Measurements from ENCODE around the gene ARMC5. TPM values are rescaled to one million over a fixed set of nuclear protein-coding genes. Genes with fewer than 3 reads are reported as not detected.
"Not testable (repeated sequence)": the region's sequence is repeated elsewhere in the genome, so short reads cannot be mapped to it uniquely, and the experiment has no call there.

Gene ARMC5, protein sequence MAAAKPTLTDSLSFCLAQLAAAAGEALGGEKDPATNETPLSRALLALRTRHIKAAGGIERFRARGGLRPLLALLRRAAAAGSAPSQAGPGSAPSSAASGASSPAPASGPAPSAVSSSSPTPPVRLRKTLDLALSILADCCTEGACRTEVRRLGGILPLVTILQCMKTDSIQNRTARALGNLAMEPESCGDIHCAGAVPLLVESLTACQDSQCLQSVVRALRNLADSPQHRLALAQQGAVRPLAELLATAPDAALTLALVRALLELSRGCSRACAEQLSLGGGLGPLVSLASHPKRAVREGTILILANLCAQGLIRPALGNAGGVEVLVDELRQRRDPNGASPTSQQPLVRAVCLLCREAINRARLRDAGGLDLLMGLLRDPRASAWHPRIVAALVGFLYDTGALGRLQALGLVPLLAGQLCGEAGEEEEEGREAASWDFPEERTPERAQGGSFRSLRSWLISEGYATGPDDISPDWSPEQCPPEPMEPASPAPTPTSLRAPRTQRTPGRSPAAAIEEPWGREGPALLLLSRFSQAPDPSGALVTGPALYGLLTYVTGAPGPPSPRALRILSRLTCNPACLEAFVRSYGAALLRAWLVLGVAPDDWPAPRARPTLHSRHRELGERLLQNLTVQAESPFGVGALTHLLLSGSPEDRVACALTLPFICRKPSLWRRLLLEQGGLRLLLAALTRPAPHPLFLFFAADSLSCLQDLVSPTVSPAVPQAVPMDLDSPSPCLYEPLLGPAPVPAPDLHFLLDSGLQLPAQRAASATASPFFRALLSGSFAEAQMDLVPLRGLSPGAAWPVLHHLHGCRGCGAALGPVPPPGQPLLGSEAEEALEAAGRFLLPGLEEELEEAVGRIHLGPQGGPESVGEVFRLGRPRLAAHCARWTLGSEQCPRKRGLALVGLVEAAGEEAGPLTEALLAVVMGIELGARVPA
- 6.2 TPM for polyA plus RNA-seq (2013, experiment 1 of 2)
- 6.7 TPM for polyA plus RNA-seq (2013, experiment 2 of 2)

DNA sequence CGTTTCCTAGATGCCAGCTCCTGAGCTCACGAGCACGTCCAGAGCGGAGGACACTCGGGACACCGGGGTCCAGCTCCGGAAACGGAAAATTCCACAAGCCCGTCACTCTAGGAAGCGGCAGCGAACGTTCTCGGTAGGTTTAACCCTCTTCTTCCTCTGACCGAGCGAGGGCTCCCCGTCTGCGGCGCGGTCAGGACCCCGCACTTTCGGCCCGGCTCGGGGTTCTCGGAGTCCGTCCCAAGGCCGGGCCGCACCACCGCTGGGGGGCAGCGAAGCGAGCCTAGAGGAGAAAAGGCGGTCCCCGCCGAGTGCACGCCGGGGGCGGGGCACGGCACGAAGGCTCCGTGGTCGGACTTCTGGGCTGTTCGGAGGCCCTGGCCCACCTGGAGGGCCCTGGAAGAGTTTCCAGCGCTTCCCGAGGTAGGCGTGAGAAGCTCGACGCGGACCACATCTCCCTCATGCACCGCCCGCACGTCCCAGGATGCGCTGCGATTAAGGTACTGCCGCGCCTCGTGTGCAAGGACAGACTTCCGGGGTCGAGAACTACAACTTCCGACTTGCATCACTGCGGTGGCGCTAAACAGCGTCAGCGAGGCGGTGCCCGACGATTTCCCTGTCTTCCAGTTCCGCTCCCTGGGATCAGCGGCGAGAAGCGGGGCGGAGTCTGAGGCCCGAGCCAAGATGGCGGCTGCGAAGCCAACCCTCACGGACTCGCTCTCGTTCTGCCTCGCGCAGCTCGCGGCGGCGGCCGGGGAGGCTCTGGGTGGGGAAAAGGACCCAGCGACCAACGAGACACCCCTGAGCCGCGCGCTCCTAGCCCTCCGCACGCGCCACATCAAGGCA lies at the start of gene ARMC5:
Gene ARMC5, plus strand, starts transcription at position 658 of the 843 bp plus-strand sequence. Its CDS starts 24 bp downstream, at position 682.
- peaks cover 10% of the 10 kb centered on the region; the same call in 1 of the 2 replicates for H3K36me3 ChIP-seq (ENCODE audit: insufficient read depth, low read length)
- H3K4me3 ChIP-seq (ENCODE audit: low read length): peak within 1 kb of the TSS; percentile 89
- no peaks in the 10 kb centered on the region; the same call in 1 of the 2 replicates for H3K4me1 ChIP-seq (ENCODE audit: insufficient read depth, low read length)
- peak within 1 kb of the TSS; percentile 100 for H3K27ac ChIP-seq (ENCODE audit: low read depth, low read length)
- WGBS: under 1% methylated on average over 91 of the region's 91 CpGs
- no peaks in the 10 kb centered on the region for H3K9me3 ChIP-seq (ENCODE audit: insufficient read depth, low read depth, low read length)
- peak within 1 kb of the TSS; percentile 99 for H3K9ac ChIP-seq (ENCODE audit: low read depth, low read length)
- no peaks in the 10 kb centered on the region for H3K27me3 ChIP-seq (ENCODE audit: insufficient read depth, low read length)

DNA sequence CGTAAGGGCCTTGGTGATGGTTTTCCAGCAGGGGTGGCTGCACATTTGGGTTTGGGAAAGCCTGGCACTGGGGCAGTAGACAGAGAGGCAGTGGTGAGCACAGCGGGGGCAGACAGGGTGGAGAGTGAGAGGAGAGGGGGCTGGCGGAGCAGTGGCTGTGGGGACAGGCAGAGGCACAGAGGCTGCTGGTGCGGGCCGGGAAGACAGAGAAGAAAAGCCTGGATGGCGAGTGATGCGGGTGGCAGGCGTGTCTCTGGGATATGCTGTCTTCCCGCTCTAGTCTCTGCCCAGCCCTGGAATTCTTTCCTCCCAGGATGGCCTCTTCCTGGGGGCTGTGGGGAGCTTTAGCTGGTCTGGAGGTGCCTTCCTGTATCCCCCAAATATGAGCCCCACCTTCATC lies 49.2 kb upstream of the ARMC5 start:
- Histone ChIP-seq H3K36me3 (ENCODE audit: insufficient read depth, low read length) (no peaks in the 10 kb centered on the region), H3K4me1 (ENCODE audit: insufficient read depth, low read length) (no peaks in the 10 kb centered on the region), H3K9ac (ENCODE audit: low read depth, low read length) (no peak overlapping the region), H3K9me3 (ENCODE audit: insufficient read depth, low read depth, low read length) (no peaks in the 10 kb centered on the region), H3K27ac (ENCODE audit: low read depth, low read length) (no peak overlapping the region), H3K4me3 (ENCODE audit: low read length) (no peak overlapping the region), H3K27me3 (ENCODE audit: insufficient read depth, low read length) (no peaks in the 10 kb centered on the region)
- 88% methylated on average over 9 of the region's 9 CpGs for WGBS

GRCh38 chr16:31411024-31411844 lies 48.1 kb upstream of the ARMC5 start:
- H3K9me3 ChIP-seq (ENCODE audit: insufficient read depth, low read depth, low read length): no peaks in the 10 kb centered on the region
- no peak overlapping the region for H3K27ac ChIP-seq (ENCODE audit: low read depth, low read length)
- H3K36me3 ChIP-seq (ENCODE audit: insufficient read depth, low read length): no peaks in the 10 kb centered on the region
- H3K4me3 ChIP-seq (ENCODE audit: low read length): no peak overlapping the region
- H3K4me1 ChIP-seq (ENCODE audit: insufficient read depth, low read length): no peaks in the 10 kb centered on the region
- WGBS: 89% methylated on average over 22 of the region's 22 CpGs
- no peaks in the 10 kb centered on the region for H3K27me3 ChIP-seq (ENCODE audit: insufficient read depth, low read length)
- H3K9ac ChIP-seq (ENCODE audit: low read depth, low read length): no peak overlapping the region

DNA sequence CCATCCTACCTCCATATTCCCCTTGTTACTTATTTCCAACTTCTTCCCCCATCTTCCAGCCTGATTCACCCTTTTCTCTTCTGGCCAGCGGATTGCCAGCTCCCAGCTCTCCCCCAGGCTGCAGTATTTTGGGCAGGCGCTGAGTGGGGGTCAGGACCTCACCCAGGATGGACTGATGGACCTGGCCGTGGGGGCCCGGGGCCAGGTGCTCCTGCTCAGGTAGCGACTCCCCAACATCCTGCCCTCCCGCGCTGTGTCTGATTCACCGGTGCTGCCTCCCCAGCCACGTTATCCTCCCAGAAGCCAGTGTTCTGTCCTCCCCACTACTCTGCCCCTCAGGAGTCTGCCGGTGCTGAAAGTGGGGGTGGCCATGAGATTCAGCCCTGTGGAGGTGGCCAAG lies 46.6 kb upstream of the ARMC5 start:
- H3K27ac ChIP-seq (ENCODE audit: low read depth, low read length): no peak overlapping the region
- no peaks in the 10 kb centered on the region for H3K4me1 ChIP-seq (ENCODE audit: insufficient read depth, low read length)
- H3K27me3 ChIP-seq (ENCODE audit: insufficient read depth, low read length): no peaks in the 10 kb centered on the region
- no peak overlapping the region for H3K4me3 ChIP-seq (ENCODE audit: low read length)
- H3K36me3 ChIP-seq (ENCODE audit: insufficient read depth, low read length): no peaks in the 10 kb centered on the region
- no peaks in the 10 kb centered on the region for H3K9me3 ChIP-seq (ENCODE audit: insufficient read depth, low read depth, low read length)
- 92% methylated on average over 10 of the region's 10 CpGs for WGBS
- H3K9ac ChIP-seq (ENCODE audit: low read depth, low read length): no peak overlapping the region

DNA sequence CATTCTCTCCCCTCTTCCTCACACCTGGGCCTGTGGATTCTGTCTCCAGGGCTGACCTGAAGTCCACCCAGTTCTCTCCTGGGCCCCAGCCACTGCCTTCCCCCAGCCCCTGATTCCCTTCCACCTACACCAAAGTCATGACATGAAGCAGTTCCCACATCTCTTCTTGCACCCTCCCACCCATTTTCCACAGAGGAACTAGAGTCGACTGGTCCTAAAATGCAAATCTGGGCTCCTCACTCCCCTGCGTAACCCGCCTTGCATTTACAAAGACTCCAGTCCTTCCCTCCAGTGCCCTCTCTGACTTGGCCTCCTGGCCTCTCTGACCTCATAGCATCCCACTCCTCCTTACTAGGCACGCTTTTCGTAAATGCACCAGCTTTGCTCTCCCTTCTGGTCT lies 45.9 kb upstream of the ARMC5 start:
- 91% methylated on average over 5 of the region's 5 CpGs for WGBS
- no peaks in the 10 kb centered on the region for H3K27me3 ChIP-seq (ENCODE audit: insufficient read depth, low read length)

GRCh38 chr16:31413943-31414342 lies 45.4 kb upstream of the ARMC5 start:
- Histone ChIP-seq H3K4me1 (ENCODE audit: insufficient read depth, low read length) (no peaks in the 10 kb centered on the region), H3K27ac (ENCODE audit: low read depth, low read length) (no peak overlapping the region), H3K9ac (ENCODE audit: low read depth, low read length) (no peak overlapping the region), H3K9me3 (ENCODE audit: insufficient read depth, low read depth, low read length) (no peaks in the 10 kb centered on the region), H3K27me3 (ENCODE audit: insufficient read depth, low read length) (no peaks in the 10 kb centered on the region), H3K36me3 (ENCODE audit: insufficient read depth, low read length) (no peaks in the 10 kb centered on the region), H3K4me3 (ENCODE audit: low read length) (no peak overlapping the region)
- WGBS: 95% methylated on average over 4 of the region's 4 CpGs

More for the DNA sequence above, 45.9 kb upstream of the ARMC5 start:
- Histone ChIP-seq H3K4me1 (ENCODE audit: insufficient read depth, low read length) (no peaks in the 10 kb centered on the region), H3K4me3 (ENCODE audit: low read length) (no peak overlapping the region), H3K9ac (ENCODE audit: low read depth, low read length) (no peak overlapping the region), H3K9me3 (ENCODE audit: insufficient read depth, low read depth, low read length) (no peaks in the 10 kb centered on the region), H3K36me3 (ENCODE audit: insufficient read depth, low read length) (no peaks in the 10 kb centered on the region), H3K27ac (ENCODE audit: low read depth, low read length) (no peak overlapping the region)

- no peak overlapping the region for H3K9ac ChIP-seq (ENCODE audit: low read depth, low read length)
- no peak overlapping the region for H3K27ac ChIP-seq (ENCODE audit: low read depth, low read length)
- 90% methylated on average over 4 of the region's 4 CpGs for WGBS
- H3K4me1 ChIP-seq (ENCODE audit: insufficient read depth, low read length): no peaks in the 10 kb centered on the region
- H3K36me3 ChIP-seq (ENCODE audit: insufficient read depth, low read length): no peaks in the 10 kb centered on the region
- no peak overlapping the region for H3K4me3 ChIP-seq (ENCODE audit: low read length)
- no peaks in the 10 kb centered on the region for H3K27me3 ChIP-seq (ENCODE audit: insufficient read depth, low read length)
- H3K9me3 ChIP-seq (ENCODE audit: insufficient read depth, low read depth, low read length): no peaks in the 10 kb centered on the region
Measured at GRCh38 chr16:31414706-31415105, 44.6 kb upstream of the ARMC5 start.

GRCh38 chr16:31416371-31416770 lies 42.9 kb upstream of the ARMC5 start:
- Histone ChIP-seq H3K27ac (ENCODE audit: low read depth, low read length) (no peak overlapping the region), H3K36me3 (ENCODE audit: insufficient read depth, low read length) (no peaks in the 10 kb centered on the region), H3K9me3 (ENCODE audit: insufficient read depth, low read depth, low read length) (no peaks in the 10 kb centered on the region), H3K4me3 (ENCODE audit: low read length) (no peak overlapping the region), H3K4me1 (ENCODE audit: insufficient read depth, low read length) (no peaks in the 10 kb centered on the region), H3K27me3 (ENCODE audit: insufficient read depth, low read length) (no peaks in the 10 kb centered on the region), H3K9ac (ENCODE audit: low read depth, low read length) (no peak overlapping the region)
- WGBS: 90% methylated on average over 11 of the region's 11 CpGs

GRCh38 chr16:31417036-31417435 lies 42.3 kb upstream of the ARMC5 start:
- H3K27me3 ChIP-seq (ENCODE audit: insufficient read depth, low read length); H3K36me3 ChIP-seq (ENCODE audit: insufficient read depth, low read length); H3K9me3 ChIP-seq (ENCODE audit: insufficient read depth, low read depth, low read length); H3K9ac ChIP-seq (ENCODE audit: low read depth, low read length); H3K4me1 ChIP-seq (ENCODE audit: insufficient read depth, low read length); H3K4me3 ChIP-seq (ENCODE audit: low read length); H3K27ac ChIP-seq (ENCODE audit: low read depth, low read length): not testable (repeated sequence)
- WGBS: 100% methylated on average over 1 of the region's 2 CpGs

DNA sequence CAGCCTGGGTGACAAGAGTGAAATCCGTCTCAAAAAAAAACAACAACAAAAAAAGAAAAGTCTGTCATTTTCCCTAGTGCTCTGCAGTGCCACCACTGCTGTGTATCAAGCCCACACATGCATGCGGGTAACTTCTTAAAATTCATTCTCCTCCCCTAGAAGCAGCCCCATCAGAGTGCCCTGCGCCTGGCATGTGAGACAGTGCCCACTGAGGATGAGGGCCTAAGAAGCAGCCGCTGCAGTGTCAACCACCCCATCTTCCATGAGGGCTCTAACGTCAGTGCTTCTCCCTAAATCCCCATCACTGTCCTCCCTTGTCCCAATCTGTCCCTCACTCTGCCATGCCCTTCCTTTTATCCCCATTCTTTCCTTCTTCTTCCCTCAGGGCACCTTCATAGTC lies 41.4 kb upstream of the ARMC5 start:
- 91% methylated on average over 5 of the region's 5 CpGs for WGBS

More for the DNA sequence above, 41.4 kb upstream of the ARMC5 start:
- H3K4me3 ChIP-seq (ENCODE audit: low read length): no peak overlapping the region
- H3K9ac ChIP-seq (ENCODE audit: low read depth, low read length): no peak overlapping the region
- no peaks in the 10 kb centered on the region for H3K27me3 ChIP-seq (ENCODE audit: insufficient read depth, low read length)
- no peaks in the 10 kb centered on the region for H3K36me3 ChIP-seq (ENCODE audit: insufficient read depth, low read length)
- H3K4me1 ChIP-seq (ENCODE audit: insufficient read depth, low read length): no peaks in the 10 kb centered on the region
- H3K27ac ChIP-seq (ENCODE audit: low read depth, low read length): no peak overlapping the region
- no peaks in the 10 kb centered on the region for H3K9me3 ChIP-seq (ENCODE audit: insufficient read depth, low read depth, low read length)

Data from HUES64 (cell line).